IPS DF 6.9 (cell line): ENCODE data around the gene CISD2.
"Not testable (repeated sequence)": the region's sequence is repeated elsewhere in the genome, so short reads cannot be mapped to it uniquely, and the experiment has no call there.

ENCODE experiments used
- DNase-seq: peaks from one replicate; pipeline ENCODE4 v3.0.0-alpha.2; 2013; ENCODE audit warnings: low read depth, low spot score
- H3K27ac ChIP-seq: one replicate; pipeline ENCODE4 v1.5.1; 2013; ENCODE audit warnings: low read length, control low read depth
- H3K27me3 ChIP-seq: 2 replicates; pipeline ENCODE4 v1.6.1; 2013; ENCODE audit warnings: mild to moderate bottlenecking, low read length; ENCODE audit not compliant: control insufficient read depth, insufficient read depth
- H3K36me3 ChIP-seq: 2 replicates; pipeline ENCODE4 v1.6.1; 2013; ENCODE audit warnings: low read length; ENCODE audit not compliant: control insufficient read depth, insufficient read depth
- H3K4me1 ChIP-seq: 2 replicates; pipeline ENCODE4 v1.6.1; 2013; ENCODE audit warnings: low read length; ENCODE audit not compliant: control insufficient read depth, insufficient read depth
- H3K4me3 ChIP-seq: 2 replicates; pipeline ENCODE4 v1.5.1; 2013; ENCODE audit warnings: mild to moderate bottlenecking, low read length
- H3K9me3 ChIP-seq: 2 replicates; pipeline ENCODE4 v1.6.1; 2013; ENCODE audit warnings: low read length, inconsistent platforms; ENCODE audit not compliant: control insufficient read depth, insufficient read depth
- WGBS: extraction: QIAGEN DNeasy Blood & Tissue Kit; methylation state at CpG from one replicate; pipeline ENCODE4 v1.1.7; 2013; ENCODE audit warnings: mixed read lengths, missing lambda C conversion rate; ENCODE audit not compliant: insufficient read length, insufficient coverage; 5-methylcytosine and 5-hydroxymethylcytosine counted together

Gene CISD2

GRCh38 chr4:102919697-102920096 lies 50.9 kb downstream of the CISD2 start:
- no CpG with 5 or more reads among the region's 8 CpGs for WGBS
- H3K36me3 ChIP-seq, H3K4me1 ChIP-seq, H3K27me3 ChIP-seq, H3K9me3 ChIP-seq, DNase-seq, H3K27ac ChIP-seq, H3K4me3 ChIP-seq: not testable (repeated sequence)

GRCh38 chr4:102935716-102936115 lies 66.9 kb downstream of the CISD2 start:
- H3K36me3 ChIP-seq = no peaks in the 10 kb centered on the region
- no peaks in the 10 kb centered on the region for H3K27me3 ChIP-seq
- DNase-seq = no peak
- no peaks in the 10 kb centered on the region; the same call in 1 of the 2 replicates for H3K4me1 ChIP-seq
- no peak overlapping the region for H3K4me3 ChIP-seq
- H3K9me3 ChIP-seq = no peaks in the 10 kb centered on the region
- no CpG with 5 or more reads among the region's 2 CpGs for WGBS
- H3K27ac ChIP-seq = no peak overlapping the region

GRCh38 chr4:102938063-102938462 lies 69.3 kb downstream of the CISD2 start:
- no CpG with 5 or more reads among the region's 2 CpGs for WGBS
- H3K4me3 ChIP-seq, H3K36me3 ChIP-seq: not testable (repeated sequence)

More at GRCh38 chr4:102938063-102938462, 69.3 kb downstream of the CISD2 start:
- not testable (repeated sequence) for H3K4me1 ChIP-seq, H3K27me3 ChIP-seq, H3K9me3 ChIP-seq, DNase-seq, H3K27ac ChIP-seq
